Measurements from ENCODE around the gene TOB2.

The TOB2 gene, protein sequence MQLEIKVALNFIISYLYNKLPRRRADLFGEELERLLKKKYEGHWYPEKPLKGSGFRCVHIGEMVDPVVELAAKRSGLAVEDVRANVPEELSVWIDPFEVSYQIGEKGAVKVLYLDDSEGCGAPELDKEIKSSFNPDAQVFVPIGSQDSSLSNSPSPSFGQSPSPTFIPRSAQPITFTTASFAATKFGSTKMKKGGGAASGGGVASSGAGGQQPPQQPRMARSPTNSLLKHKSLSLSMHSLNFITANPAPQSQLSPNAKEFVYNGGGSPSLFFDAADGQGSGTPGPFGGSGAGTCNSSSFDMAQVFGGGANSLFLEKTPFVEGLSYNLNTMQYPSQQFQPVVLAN

DNA sequence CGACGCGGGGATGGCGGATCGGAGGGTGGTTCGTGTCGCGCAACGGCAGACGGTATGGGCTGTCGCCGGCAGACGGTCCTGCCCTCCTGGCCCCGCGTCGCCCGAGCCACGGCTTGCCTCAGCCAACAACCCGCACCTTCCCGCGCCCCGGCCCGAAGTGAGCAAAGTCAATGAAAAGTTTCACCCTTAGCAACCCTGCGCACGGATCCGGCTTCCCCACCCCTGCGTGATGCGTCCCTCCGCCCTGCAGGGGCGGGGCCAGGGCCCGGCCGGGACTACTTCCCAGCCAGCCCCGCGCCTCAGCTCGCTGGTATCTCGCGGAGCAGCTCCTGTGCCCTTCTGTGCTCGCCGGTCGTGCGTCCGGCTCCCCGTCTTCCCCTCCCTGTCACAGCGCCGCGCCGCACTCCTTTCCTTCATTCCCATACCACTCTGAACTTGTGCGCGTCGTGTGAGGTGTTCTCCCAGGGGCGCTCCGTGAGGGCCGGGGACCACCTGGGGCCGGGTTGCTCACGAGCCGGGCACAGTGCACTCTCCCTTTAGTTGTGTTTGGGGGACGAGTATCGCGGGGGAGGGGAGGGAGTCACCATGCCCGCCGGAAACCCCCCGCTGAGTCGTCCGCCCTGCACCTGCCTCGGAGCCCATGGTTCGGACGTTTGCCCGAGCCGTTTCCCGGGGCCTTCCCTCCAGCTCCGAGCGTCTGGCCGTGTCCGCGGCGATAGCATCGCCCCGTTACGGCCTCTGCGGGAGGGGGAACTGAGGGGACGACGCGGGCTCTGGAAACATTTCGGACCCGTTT is at the start of gene TOB2:
Gene TOB2 (minus strand): TSS at position 163 of the 796 bp plus-strand sequence. CDS start 9,456 bp downstream, outside the sequence.
- no peaks in the 10 kb centered on the region for H3K9me3 ChIP-seq (ENCODE audit: low read depth, low read length)
- TF ChIP-seq POLR2AphosphoS5 (IDR thresholded peaks at IDR 0.05; ENCODE audit: borderline replicate concordance, low read depth, low read length) (peak; percentile 99), EZH2 (IDR thresholded peaks at IDR 0.05) (no peak), FOXP2 (optimal IDR thresholded peaks at IDR 0.05; ENCODE audit: control extremely low read depth, extremely low read length, insufficient read depth) (peak; percentile 70)

GRCh38 chr22:41491374-41492100 is 44.9 kb upstream of the TOB2 start:
- TF ChIP-seq FOXP2 (optimal IDR thresholded peaks at IDR 0.05; ENCODE audit: control extremely low read depth, extremely low read length, insufficient read depth) (no peak), POLR2AphosphoS5 (IDR thresholded peaks at IDR 0.05; ENCODE audit: borderline replicate concordance, low read depth, low read length) (peak; percentile 36; the same call in 1 of the 2 replicates)
- Histone ChIP-seq H3K4me3 (no peak overlapping the region), H3K9me3 (ENCODE audit: low read depth, low read length) (no peaks in the 10 kb centered on the region), H3K36me3 (ENCODE audit: insufficient read depth, low read length) (peaks cover 3% of the 10 kb centered on the region; the same call in 1 of the 2 replicates), H3K27ac (no peak overlapping the region), H3K9ac (ENCODE audit: insufficient read length) (no peak overlapping the region)
- DNase-seq (ENCODE audit: low read depth, low spot score): peak; percentile 48

More for the DNA sequence above, at the start of gene TOB2:
- DNase-seq (ENCODE audit: low read depth, low spot score): peak; percentile 51
- Histone ChIP-seq H3K36me3 (ENCODE audit: insufficient read depth, low read length) (peaks cover 14% of the 10 kb centered on the region; the same call in 1 of the 2 replicates), H3K9ac (ENCODE audit: insufficient read length) (peak within 1 kb of the TSS; percentile 95), H3K27ac (peak within 1 kb of the TSS; percentile 98), H3K4me3 (peak within 1 kb of the TSS; percentile 98)

- TF ChIP-seq EZH2 (IDR thresholded peaks at IDR 0.05) (no peak), POLR2AphosphoS5 (IDR thresholded peaks at IDR 0.05; ENCODE audit: borderline replicate concordance, low read depth, low read length) (no peak), FOXP2 (optimal IDR thresholded peaks at IDR 0.05; ENCODE audit: control extremely low read depth, extremely low read length, insufficient read depth) (no peak)
- Histone ChIP-seq H3K9ac (ENCODE audit: insufficient read length) (no peak overlapping the region), H3K9me3 (ENCODE audit: low read depth, low read length) (no peaks in the 10 kb centered on the region), H3K4me3 (no peak overlapping the region), H3K27ac (no peak overlapping the region), H3K36me3 (ENCODE audit: insufficient read depth, low read length) (no peaks in the 10 kb centered on the region; the same call in 1 of the 2 replicates)
- no peak for DNase-seq (ENCODE audit: low read depth, low spot score)
Observed at GRCh38 chr22:41488596-41489385, 42.2 kb upstream of the TOB2 start.

- Histone ChIP-seq H3K4me3 (no peak overlapping the region), H3K9ac (ENCODE audit: insufficient read length) (no peak overlapping the region), H3K36me3 (ENCODE audit: insufficient read depth, low read length) (no peaks in the 10 kb centered on the region; the same call in 1 of the 2 replicates), H3K9me3 (ENCODE audit: low read depth, low read length) (no peaks in the 10 kb centered on the region), H3K27ac (no peak overlapping the region)
- TF ChIP-seq FOXP2 (optimal IDR thresholded peaks at IDR 0.05; ENCODE audit: control extremely low read depth, extremely low read length, insufficient read depth) (no peak), EZH2 (IDR thresholded peaks at IDR 0.05) (no peak), POLR2AphosphoS5 (IDR thresholded peaks at IDR 0.05; ENCODE audit: borderline replicate concordance, low read depth, low read length) (no peak)
- no peak for DNase-seq (ENCODE audit: low read depth, low spot score)
Observed at GRCh38 chr22:41488076-41488475, 41.5 kb upstream of the TOB2 start.

GRCh38 chr22:41487037-41487935 is 40.7 kb upstream of the TOB2 start:
- H3K9me3 ChIP-seq (ENCODE audit: low read depth, low read length): no peaks in the 10 kb centered on the region
- H3K4me3 ChIP-seq: no peak overlapping the region
- no peak for TF ChIP-seq EZH2 (IDR thresholded peaks at IDR 0.05)
- no peak for TF ChIP-seq FOXP2 (optimal IDR thresholded peaks at IDR 0.05; ENCODE audit: control extremely low read depth, extremely low read length, insufficient read depth)
- no peaks in the 10 kb centered on the region for H3K36me3 ChIP-seq (ENCODE audit: insufficient read depth, low read length)
- no peak for DNase-seq (ENCODE audit: low read depth, low spot score)
- H3K27ac ChIP-seq: no peak overlapping the region
- H3K9ac ChIP-seq (ENCODE audit: insufficient read length): no peak overlapping the region

GRCh38 chr22:41485033-41485432 is 38.4 kb upstream of the TOB2 start:
- Histone ChIP-seq H3K9me3 (ENCODE audit: low read depth, low read length) (no peaks in the 10 kb centered on the region), H3K9ac (ENCODE audit: insufficient read length) (no peak overlapping the region), H3K27ac (no peak overlapping the region), H3K4me3 (no peak overlapping the region), H3K36me3 (ENCODE audit: insufficient read depth, low read length) (no peaks in the 10 kb centered on the region)
- no peak for DNase-seq (ENCODE audit: low read depth, low spot score)
- no peak for TF ChIP-seq EZH2 (IDR thresholded peaks at IDR 0.05)
- TF ChIP-seq POLR2AphosphoS5 (IDR thresholded peaks at IDR 0.05; ENCODE audit: borderline replicate concordance, low read depth, low read length): no peak
- no peak for TF ChIP-seq FOXP2 (optimal IDR thresholded peaks at IDR 0.05; ENCODE audit: control extremely low read depth, extremely low read length, insufficient read depth)

All from SK-N-MC (cell line).